ENCODE data around the gene TBC1D14. TPM values are rescaled to one million over a fixed set of nuclear protein-coding genes. Genes with fewer than 3 reads are reported as not detected.

TBC1D14 gene
- polyA plus RNA-seq, 3 donors = 36.3 to 44.7 (median 39.3) TPM

DNA sequence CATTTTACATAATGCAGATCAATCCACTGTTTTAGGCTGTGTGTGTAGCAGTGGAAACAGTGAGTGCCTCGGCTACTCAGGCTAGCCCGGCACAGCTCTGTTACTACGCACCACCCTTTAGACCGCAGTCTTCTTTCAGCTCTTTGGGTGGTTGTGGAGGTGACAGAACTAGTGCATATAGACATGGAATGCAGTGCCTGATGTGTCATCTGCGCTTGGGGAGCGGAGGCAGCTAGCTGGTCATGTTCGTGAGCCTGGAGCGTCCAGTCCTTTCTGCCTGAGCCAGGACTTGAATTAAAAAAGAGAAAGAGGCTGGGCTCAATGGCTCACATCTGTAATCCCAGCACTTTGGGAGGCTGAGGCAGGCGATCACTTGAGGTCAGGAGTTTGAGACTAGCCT, 4.8 kb downstream of the TBC1D14 start:
- TF ChIP-seq, protein P1, sequence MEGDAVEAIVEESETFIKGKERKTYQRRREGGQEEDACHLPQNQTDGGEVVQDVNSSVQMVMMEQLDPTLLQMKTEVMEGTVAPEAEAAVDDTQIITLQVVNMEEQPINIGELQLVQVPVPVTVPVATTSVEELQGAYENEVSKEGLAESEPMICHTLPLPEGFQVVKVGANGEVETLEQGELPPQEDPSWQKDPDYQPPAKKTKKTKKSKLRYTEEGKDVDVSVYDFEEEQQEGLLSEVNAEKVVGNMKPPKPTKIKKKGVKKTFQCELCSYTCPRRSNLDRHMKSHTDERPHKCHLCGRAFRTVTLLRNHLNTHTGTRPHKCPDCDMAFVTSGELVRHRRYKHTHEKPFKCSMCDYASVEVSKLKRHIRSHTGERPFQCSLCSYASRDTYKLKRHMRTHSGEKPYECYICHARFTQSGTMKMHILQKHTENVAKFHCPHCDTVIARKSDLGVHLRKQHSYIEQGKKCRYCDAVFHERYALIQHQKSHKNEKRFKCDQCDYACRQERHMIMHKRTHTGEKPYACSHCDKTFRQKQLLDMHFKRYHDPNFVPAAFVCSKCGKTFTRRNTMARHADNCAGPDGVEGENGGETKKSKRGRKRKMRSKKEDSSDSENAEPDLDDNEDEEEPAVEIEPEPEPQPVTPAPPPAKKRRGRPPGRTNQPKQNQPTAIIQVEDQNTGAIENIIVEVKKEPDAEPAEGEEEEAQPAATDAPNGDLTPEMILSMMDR (IDR thresholded peaks at IDR 0.05) = no peak
- intact Hi-C loops (cut with micrococcal nuclease) = loop anchor here (10.0 kb wide), 2 partner anchors 130 to 150 kb away; partner anchors contain the start of genes GRPEL1 (in 1 of the 2) and TADA2B (in 1 of the 2)
- Histone ChIP-seq H3K27ac (ENCODE audit: low read depth in 1 of 2, low read length in 2 of 2) (no peak overlapping the region), H3K27me3 (ENCODE audit: control insufficient read depth in 2 of 2, insufficient read depth in 2 of 2, low read length in 2 of 2) (no peaks in the 10 kb centered on the region), H3K4me3 (replicated peaks in 1 of 3; ENCODE audit: low read depth in 2 of 3, low read length in 3 of 3) (no peak overlapping the region), H3K79me2 (ENCODE audit: insufficient read depth, low read length) (peaks cover 93% of the 10 kb centered on the region), H3K4me1 (ENCODE audit: control insufficient read depth in 1 of 2, insufficient read depth in 2 of 2, low read length in 2 of 2) (peaks cover 71 to 75% of the 10 kb centered on the region in 2 donors), H4K20me1 (ENCODE audit: insufficient read depth, low read length) (peaks cover 91% of the 10 kb centered on the region), H2AFZ (ENCODE audit: insufficient read depth, low read depth, low read length, poor library complexity, severe bottlenecking) (no peak overlapping the region), H3K36me3 (replicated peaks in 1 of 2; ENCODE audit: control insufficient read depth in 1 of 2, insufficient read depth in 2 of 2, low read length in 2 of 2) (no peaks in the 10 kb centered on the region), H3K4me2 (replicated peaks; ENCODE audit: extremely low read depth, low read length, poor library complexity, severe bottlenecking) (no peak overlapping the region), H3K9ac (ENCODE audit: insufficient read depth, low read length, poor library complexity, severe bottlenecking) (no peak overlapping the region), H3K9me3 (replicated peaks in 1 of 2; ENCODE audit: control insufficient read depth in 1 of 2, insufficient read depth in 1 of 2, low read length in 2 of 2) (no peaks in the 10 kb centered on the region)
- Mint-ChIP-seq H3K27ac (no peak overlapping the region), H3K4me1 (peaks cover 81% of the 10 kb centered on the region), H3K27me3 (ENCODE audit: low read depth in 3 of 3) (peaks cover 0 to 2% (median 0%) of the 10 kb centered on the region in 3 donors), H3K9me3 (peaks cover 0 to 2% (median 0%) of the 10 kb centered on the region in 7 donors), H3K36me3 (peaks cover 7 to 15% of the 10 kb centered on the region in 2 donors), H3K4me3 (no peak overlapping the region)
- DNase-seq = no peak
- WGBS (ENCODE audit: insufficient coverage) = 100% methylated on average over 4 of the region's 9 CpGs

DNA sequence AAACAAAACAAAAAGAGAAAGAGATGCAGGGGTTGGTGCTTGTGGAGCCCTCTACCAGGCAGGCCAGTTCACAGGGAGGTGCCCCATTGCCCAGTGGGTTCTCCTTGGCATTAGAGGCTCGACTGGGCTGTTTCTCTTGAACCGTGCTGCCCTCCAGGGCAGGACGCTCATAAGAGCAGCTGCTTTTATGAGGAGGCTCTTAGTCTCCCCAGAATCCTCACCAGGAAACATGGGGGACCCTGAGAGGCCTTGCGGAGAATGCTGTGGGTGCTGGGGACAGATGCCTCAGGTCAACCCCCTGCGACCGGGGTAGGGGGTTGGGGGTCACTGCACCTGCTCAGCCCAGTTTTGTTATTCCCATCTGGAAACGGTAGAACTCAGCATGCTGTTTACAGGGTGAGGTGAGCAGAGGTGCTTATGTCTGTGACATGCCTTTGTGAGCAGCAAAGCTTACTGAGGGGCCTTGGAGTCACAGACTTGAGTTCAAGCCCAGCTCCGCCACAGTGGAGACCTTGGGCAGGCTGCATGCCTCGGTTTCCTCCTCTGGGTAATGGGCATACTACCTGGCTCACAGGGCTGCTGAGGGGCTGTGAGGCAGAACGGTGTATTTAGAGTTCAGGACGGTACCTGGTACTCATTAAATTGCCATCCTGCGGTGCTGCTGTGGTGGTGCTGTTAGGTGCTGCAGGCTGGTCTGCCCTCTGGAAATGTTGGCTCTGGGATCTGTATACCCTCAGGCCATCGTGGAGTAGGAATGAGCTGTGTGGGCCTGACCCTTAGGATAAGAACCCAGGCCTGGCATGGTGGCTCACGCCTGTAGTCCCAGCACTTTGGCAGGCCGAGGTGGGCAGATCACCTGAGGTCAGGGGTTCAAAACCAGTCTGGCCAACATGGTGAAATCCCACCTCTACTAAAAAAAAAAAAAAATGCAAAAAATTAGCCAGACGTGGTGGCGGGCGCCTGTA, 5.7 kb downstream of the TBC1D14 start:
- H3K79me2 ChIP-seq (ENCODE audit: insufficient read depth, low read length) = peaks cover 96% of the 10 kb centered on the region
- no peak for DNase-seq
- peaks cover 7 to 19% of the 10 kb centered on the region in 2 donors for H3K36me3 Mint-ChIP-seq
- no peak overlapping the region for H3K4me3 Mint-ChIP-seq
- no peak overlapping the region for H3K4me2 ChIP-seq (replicated peaks; ENCODE audit: extremely low read depth, low read length, poor library complexity, severe bottlenecking)
- no peaks in the 10 kb centered on the region for H3K27me3 ChIP-seq (ENCODE audit: control insufficient read depth in 2 of 2, insufficient read depth in 2 of 2, low read length in 2 of 2)
- H3K27me3 Mint-ChIP-seq (ENCODE audit: low read depth in 3 of 3) = peaks cover 0 to 2% (median 0%) of the 10 kb centered on the region in 3 donors
- H2AFZ ChIP-seq (ENCODE audit: insufficient read depth, low read depth, low read length, poor library complexity, severe bottlenecking) = no peak overlapping the region
- no peaks in the 10 kb centered on the region for H3K36me3 ChIP-seq (replicated peaks in 1 of 2; ENCODE audit: control insufficient read depth in 1 of 2, insufficient read depth in 2 of 2, low read length in 2 of 2)
- intact Hi-C loops (cut with micrococcal nuclease) = loop anchor here (10.0 kb wide), 2 partner anchors 129 to 149 kb away; partner anchors contain the start of genes GRPEL1 (in 1 of the 2) and TADA2B (in 1 of the 2)
- peaks cover 72 to 73% of the 10 kb centered on the region in 2 donors for H3K4me1 ChIP-seq (ENCODE audit: control insufficient read depth in 1 of 2, insufficient read depth in 2 of 2, low read length in 2 of 2)
- H3K9ac ChIP-seq (ENCODE audit: insufficient read depth, low read length, poor library complexity, severe bottlenecking) = no peak overlapping the region
- TF ChIP-seq, protein P1 (IDR thresholded peaks at IDR 0.05) = no peak
- H3K4me1 Mint-ChIP-seq = peaks cover 83% of the 10 kb centered on the region
- WGBS (ENCODE audit: insufficient coverage) = 97% methylated on average over 10 of the region's 18 CpGs
- peaks cover 95% of the 10 kb centered on the region for H4K20me1 ChIP-seq (ENCODE audit: insufficient read depth, low read length)
- H3K27ac ChIP-seq (ENCODE audit: low read depth in 1 of 2, low read length in 2 of 2) = no peak overlapping the region
- H3K27ac Mint-ChIP-seq = no peak overlapping the region
- peaks cover 0 to 1% (median 0%) of the 10 kb centered on the region in 7 donors for H3K9me3 Mint-ChIP-seq
- H3K9me3 ChIP-seq (replicated peaks in 1 of 2; ENCODE audit: control insufficient read depth in 1 of 2, insufficient read depth in 1 of 2, low read length in 2 of 2) = no peaks in the 10 kb centered on the region
- no peak overlapping the region for H3K4me3 ChIP-seq (replicated peaks in 1 of 3; ENCODE audit: low read depth in 2 of 3, low read length in 3 of 3)

Data from CD14-positive monocyte (primary cell).